ENCODE results near the gene C1RL.

C1RL gene

DNA sequence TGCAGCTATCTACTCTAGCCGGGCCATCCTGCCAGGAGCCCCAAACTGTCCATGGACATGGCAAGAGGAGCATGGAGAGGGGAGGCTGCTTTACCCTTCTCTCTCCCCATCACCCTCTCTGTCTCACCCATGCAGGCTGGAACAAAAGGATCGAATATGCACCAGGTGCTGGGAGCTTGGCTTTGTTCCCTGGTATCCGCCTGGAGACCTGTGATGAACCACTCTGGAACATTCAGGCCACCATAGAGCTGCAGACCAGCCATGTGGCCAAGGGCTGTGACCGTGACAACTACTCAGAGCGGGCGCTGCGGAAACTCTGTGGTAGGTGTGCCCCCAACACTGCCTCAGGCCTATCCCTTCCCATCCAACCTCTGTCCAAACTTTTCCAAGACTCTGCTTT lies 27.1 kb upstream of the C1RL start:
- DNase-seq: no peak

DNA sequence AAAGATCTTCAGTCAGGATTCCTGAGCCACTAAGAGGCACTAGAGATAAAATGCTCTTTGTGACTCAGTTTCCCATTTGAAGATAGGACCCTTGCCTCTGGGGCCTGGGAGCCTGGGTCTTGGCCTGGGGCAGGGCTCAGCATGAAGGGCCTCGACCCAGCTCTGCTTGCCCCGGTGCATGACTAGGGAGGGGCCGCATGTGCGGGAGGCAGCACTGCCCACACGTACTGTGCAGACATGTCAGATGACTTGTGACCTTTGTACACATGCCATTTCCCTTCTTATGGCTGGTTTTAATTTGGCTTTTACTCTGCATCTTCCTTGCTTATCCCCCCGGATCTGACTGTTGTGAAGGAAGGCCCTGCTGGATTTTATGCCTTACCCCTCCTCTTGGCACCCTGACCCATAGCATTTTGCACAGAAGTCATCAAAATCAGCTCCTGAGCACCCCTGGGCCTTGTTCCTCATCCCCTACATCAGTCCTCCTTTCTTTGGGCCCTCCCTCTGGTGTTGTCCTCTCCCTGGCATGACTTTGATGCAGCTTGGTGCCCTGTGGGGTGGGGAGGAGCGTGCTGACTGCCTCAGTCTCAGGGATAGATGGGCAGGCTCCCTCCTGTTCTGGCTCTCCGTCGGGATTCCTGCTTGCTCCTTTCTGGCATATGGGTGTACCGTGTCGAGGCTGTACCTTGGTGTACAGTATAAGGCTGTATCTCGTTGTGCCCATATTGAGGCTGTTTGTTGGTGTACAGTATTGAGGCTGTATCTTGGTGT lies 25.6 kb upstream of the C1RL start:
- no peak for DNase-seq

DNA sequence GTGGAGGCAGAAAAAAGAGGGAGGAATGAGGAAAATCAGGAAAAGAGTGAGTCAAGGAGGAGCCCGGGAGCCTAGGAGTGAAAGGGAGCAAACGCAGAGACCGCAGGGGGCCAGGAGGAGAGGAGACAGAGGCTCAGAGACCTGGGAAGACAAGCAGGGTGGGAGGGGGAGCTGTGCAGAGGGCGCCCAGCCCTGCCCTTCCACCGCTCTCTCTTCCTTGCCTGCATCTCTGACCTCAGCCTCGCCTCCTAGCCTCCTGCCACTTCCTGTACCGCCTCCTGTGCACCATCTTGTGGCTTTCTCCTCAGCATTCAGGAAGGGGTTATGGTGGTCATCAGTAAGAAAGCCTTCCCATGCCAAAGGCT lies 22.5 kb upstream of the C1RL start:
- DNase-seq: no peak

DNA sequence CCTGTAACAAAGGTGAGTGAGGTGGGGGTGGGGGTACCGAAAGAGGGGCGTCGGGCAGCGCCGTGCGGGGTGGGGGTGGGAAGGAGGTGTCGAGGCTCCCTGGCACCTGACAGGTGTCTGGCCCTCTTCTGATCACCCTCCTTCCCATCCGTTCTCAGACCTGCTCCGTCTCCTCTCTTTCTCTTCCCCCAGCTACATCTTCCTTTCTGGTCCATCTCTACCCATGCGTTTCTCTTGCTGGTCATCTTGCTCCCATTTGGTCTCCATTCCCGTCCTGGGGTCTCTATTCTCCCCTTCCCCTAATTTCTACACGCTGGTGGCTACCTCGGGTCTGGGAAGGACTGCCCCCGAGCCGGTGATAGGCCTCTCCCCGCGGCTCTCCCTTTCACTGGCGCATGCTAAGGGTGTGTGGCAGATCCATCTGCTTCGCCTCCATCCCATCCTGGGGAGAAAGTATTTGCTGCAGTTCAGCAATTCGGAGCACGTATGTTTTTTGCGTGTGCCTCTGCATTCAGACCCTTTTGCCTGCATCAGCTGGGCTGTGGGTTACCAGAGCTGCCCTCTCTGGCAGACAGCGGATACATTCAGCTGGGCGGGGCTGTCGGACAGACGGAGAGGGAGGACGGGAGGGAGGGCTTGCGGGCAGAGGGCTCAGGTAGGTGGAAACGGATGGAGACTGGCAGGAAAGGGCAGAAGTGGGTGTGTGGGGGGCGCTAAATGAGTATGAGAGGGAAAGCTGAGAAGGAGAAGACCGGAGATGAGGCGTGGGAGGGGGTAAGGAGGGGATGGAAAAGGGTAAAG lies 21.9 kb upstream of the C1RL start:
- DNase-seq: no peak

DNA sequence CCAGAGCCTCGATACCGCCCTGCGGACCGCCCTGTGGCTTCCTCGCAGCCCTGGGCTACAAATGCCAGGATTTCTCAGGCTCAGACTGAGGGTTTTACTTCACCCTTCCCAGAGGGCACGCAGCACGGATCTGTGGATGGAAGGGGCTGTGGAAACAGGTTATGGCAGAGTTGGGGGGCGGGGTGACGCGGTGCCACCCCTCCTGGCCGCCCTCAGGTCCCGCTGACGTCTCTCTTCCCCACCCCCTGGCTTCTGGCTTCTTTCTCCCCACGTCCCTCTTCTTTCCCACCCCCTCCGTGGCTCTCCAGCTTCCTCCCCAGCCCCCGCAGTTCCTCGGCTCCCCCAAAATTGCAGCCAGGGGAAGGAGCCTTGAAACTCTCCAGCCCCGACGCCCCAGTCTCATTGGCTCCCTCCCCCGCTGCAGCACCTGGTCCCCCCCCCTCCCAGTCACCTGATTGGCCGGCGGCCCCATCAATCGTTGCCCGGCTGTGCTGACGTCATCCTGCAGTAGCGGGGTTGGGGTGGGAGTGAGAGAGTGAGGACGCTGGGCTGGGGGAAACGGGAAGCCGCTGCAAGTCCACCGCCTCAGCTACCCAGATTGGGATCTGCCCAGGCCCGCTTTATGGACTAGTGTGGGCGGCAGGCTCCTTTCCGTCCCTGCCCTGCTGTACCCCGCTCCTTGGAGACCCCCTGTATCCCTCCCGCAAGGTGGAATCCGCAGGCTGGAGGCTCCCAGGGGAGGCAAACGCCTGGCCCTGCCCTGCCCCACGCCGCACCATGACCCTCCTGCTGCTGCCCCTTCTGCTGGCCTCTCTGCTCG lies 21.1 kb upstream of the C1RL start, which contains the start of gene CLSTN3:
Gene CLSTN3, plus strand, starts transcription at position 500 of the 820 bp plus-strand sequence. Its CDS starts 278 bp downstream, at position 778.
- peak; percentile 82 for DNase-seq

DNA sequence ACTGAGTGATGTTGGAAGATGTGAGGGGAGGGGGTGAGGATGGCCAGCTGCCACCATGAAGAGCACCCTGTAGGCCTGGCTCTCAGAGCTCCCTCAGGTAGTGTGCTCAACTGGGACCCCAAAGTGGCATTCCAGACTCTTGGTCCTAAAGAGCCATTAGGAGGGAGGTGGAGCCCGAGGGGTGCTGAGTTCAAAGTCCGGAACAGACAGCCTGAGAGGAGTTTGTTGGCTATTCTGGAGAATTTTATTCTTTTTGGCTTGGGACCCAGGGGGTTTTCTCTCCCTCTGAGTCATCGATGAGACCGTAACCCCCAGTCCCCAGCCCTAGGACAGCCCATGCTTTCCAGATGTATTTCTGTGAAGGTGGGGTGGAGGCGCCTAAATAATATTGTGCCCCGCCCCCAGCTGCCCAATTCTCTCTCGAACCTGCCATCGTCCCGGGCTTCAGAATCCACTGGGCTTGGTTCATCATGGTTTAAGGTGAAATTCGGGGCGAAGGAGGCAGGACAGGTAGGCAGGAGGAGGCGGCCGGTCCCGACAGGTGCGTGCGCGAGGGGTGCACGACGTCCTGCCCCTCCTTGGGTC lies 20.4 kb upstream of the C1RL start:
- DNase-seq: no peak

DNA sequence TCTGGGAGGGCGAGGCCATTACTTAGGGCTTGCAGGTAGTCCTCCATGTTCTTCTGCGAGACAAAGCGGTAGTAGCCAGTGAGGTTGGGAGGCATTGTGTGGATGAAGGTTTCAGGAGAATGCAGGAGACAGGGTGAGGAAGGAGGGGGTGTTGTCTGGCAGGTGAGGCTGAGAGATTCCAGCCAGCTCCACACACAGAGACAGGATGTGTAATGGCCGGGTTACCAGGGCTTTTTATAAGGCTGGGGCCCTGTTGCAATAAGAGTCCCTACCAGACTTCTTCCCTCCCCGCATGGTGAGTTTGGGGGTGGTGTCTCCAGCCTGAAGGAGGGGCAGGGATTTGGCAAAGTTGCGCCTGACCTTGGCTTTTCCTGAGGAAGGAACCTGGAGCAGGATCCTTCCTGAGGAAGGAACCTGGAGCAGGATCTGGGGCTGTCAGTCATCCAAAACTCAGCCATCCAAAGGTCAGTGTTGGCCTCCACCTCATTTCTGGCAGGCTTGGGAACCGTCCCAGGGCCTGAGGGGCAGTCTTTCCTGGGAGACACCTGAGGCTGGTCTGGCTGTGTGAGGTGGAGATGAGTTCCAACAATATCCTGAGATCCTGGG lies 19.8 kb upstream of the C1RL start, which contains the start of gene RBP5:
Gene RBP5, minus strand, starts transcription at position 209 of the 606 bp plus-strand sequence. Its CDS starts 114 bp downstream, at position 95.
- DNase-seq: no peak

DNA sequence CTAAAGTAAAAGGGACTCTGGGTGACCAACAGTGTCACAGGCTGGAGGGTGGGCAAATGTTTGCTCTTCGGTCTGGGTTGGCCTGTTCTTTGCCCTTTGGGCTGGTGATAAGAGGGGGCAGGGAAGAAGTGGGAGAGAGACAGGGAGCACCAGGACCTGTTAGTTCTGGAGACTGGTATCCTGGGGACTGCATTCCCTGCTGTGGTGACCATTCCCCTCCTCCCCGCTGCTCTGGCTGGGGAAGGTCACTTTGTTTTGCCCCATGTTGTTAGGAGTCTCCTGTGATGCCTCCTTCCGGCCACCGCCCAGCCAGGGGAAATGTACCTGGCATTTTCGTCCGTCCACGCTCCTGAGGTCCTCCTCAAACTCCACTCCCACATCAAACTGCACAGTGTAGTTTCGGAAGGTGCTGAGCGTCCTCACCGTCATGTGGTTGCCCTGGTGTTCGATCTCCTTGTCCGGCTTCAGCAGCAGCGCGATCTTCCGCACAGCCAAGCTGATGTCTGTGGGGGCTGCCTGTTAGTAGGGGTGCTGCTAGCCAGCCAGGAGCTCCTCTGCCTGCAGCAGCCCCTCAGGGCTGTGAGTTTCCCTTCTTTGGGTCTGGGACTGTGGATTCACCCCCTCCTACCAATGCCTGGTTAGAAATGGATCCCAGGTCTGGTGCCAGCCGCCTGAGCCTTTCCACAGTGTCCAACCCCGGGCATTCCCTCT lies 19.1 kb upstream of the C1RL start:
- no peak for DNase-seq

DNA sequence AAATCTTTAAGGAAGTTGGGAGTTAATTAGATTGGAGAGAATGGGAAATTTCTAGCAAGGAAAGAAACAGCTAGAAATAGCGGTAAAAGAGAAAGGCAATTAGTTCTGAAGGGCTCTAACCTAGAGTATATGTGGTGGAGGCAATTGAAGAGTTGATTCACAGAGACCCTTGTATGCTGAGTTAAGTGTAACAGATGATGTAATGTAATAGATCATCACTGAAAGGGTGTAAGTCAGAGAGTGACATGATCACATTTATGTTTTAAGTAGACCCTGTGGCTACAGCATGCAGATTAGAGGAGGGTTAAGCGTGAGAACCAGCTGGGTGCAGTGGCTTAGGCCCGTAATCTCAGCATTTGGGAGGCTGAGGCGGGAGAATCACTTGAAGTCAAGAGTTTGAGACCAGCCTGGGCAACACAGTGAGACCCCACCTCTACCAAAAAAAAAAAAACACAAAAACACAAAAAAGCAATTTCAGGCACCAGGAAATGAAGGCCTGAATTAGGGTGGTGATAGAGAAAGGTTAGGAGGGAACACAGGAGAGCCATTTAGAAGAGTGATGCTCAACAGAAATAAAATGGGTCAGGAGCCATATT lies 16.7 kb upstream of the C1RL start:
- no peak for DNase-seq

DNA sequence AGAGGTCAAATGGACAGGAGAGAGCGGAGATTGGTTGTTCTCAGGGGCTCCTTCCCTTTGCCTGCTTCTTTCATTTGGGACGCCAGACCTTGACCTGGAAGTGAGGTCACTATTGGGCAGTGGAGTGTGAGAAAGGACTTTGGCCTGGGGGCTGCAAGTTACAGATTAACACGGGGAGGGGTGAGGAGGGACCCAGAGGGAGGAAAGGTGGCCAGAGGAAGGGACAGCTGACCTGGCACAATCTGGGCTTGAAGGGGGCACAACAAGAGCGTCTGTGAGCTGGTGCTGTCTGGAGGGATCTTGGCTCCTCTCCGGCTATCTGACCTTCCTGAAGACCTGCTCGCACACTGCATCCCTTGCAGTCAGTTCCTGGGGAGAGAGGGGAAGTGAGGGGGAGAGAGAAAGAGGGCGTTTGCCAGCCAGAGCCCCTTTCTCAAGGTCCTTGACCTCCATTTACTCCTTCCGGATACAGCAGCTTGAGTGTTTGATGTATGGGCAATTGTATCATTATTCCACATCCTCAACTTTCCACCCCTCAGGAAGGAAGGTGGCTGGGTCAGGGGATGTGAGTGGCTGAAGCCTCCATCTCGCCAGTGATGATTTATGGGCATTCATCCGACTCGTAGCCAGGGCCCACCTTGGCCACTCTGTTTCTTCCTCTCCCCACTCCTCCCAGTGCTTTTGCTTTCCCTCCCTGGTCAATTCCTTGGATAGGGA lies 14.9 kb upstream of the C1RL start:
- no peak for DNase-seq

DNA sequence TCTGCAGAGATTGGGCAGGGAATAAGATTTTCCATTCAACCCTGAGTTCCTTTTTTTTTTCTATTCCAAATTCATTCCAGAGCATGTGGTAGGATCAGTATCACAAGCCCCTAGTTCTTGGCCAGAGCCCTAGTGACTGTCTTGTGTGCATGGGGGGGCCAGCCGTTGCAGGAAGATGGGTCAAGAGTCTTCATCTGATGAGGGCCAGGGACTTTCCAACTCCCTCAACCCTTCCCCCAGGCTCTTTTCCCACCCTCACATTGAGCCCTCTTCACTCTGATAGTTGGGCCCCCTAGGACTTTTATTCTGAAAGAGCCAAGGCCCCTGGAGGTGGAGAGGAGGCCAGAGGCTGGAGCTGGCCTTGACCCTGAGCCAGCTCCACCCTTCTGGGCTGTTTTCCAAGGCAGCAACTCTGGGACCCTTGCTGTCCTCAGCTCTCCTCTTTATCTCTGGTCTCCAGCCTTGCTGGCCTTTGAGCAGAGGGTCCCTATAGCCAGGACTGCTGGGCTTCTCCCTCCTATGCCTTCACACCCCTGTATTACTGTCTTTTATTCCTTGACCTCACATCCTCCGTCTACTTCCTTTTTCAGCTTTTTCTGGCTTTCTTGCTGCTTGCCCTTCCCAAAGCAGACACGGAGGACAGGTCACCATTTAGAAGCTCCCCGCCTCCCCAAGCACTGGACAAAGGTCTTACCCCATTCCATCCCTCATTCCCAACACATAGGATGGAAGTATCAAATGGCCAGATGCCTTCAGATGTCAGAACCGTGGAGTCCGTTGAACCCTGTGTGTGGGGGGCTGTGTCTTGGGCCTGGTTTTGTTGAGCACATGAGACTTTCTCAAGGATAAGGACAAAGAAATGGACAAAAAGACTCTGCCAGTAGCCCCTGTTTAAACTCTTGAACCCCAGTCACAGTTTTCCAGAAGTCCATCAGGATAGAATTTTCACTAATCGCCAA lies 14.1 kb upstream of the C1RL start:
- no peak for DNase-seq

DNA sequence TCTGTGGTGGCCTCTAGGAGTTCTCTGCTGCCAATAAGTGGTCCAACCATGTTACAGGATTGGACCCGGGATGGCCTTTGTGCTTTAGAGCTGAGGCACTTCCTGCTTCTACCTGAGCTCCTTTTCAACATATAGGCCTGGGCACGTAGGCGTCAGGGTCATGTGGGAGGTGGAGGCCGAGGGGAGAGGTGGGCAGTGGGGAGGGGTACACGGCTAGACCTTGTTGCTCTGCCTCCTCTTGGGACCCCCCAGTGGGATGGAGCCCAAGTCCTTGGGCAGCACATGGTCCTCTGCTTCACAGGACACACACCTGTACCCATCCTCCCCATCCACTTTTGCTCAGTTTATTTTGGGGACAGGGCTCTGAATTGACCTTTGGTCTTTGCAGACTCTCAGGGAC lies 12.3 kb upstream of the C1RL start:
- no peak for DNase-seq

DNA sequence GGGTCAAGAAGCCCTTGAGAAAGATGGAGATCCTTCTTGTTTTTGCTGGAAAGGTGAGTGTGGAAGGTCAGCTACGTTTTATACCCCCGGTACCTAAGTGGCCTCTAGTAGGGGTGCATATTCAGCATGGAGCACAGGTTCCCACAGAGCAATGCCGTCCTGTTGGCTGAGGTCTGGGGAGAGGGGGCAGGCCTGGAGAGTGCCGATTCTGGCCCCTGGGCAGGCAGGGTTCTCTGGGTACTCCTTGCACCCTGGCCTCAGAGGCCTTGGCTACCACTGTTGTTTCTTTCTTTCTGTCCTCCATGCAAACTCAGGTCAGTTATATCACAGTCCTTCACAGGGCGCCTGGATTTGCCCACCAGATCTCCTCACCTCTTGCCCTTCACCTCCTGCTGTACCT lies 11.2 kb upstream of the C1RL start:
- DNase-seq: no peak

DNA sequence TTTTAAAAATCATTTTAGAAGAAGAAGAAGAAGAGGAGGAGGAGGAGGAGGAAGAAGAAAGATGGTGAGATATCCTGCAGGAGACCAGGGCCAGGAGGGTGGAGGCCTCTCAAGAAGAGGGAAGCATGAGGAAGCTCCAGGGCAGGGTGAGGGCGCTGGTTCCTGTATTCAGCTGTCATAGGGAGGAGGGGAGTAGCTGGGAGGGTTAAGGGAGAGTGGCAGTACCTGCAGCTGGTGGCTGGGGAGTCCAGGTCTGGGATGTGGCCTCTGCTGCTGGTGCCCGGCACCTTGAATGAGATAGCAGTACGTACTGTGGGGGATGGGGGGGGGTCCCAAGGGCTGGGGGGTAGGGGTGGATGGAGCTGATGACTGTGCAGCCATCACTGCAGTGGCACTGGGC lies 9.9 kb upstream of the C1RL start:
- DNase-seq: no peak

DNA sequence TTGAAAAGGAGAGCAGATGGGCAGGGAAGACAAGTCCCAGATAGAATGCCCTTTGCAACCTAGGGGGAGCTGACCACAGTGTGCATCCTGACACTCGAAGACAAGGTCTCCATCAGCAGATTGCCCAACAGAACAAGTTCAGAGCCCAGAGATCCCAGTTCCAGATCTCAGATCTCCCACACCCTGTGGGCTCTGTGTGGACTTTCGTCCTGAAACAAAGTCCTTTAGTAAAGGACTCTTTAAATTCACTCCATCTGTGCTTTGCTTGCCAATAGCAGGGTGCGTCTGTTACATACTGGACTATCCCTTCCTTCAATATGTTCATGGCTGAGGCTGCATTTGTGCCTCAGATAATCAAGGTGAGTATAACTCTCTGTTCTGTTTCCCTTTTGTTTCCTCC lies 8.7 kb upstream of the C1RL start:
- DNase-seq: no peak

DNA sequence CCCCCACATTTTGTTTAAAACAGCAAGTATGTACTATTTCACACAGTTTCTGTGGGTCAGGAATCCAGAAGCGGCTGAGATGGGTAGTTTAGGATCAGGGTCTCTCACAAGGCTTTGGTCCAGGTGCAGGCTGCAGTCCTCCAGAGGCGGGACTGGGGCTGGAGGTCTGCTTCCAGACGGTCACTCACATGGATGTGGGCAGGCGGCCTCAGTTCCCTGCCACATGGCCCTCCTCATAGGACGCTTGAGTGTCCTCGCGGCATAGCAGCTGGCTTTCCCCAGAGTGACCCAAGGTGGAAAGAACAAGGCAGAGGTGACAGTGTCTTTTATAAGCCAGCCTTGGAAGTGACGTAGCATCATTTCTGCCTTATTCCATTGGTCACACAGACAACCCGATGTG lies 7.9 kb upstream of the C1RL start:
- DNase-seq: no peak

DNA sequence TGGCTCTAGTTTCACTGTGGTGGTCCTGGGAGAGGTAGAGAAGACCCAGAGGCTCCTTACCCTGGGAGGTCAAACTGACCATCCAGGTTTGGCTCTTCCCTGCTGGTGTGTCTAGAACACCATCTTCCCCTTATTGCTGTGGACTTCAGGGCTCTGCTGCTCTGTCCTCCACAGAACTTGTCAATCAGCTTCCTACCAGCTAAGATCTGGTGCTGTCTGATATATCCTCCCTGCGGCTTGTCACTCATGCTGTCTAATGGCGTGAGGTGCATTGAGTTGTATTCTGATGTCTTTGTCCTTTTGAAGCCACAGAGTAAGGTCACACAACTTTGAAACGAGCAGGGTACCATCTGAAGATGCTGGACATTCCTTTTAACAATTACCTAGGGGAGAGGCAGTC lies 7.2 kb upstream of the C1RL start:
- DNase-seq: no peak

DNA sequence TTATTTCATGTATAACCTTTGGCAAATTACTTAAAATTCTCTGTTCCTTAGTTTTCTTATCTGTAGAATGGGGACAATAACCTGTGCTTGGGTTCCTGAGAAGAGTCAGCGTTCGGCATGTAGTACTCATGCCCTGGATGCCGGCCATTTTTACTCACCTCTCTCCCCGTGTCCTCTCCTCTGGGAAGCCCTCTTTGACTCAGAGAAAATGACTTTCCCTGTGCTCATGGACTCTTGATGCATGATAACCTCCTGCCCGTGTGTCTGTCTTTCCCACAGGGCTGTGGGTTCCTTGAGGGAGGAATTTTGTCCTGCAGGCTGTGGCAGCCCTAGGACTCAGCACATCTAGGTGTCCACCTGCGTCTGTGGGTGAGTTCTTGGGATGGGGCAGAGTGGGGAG lies 5.8 kb upstream of the C1RL start:
- DNase-seq: no peak

DNA sequence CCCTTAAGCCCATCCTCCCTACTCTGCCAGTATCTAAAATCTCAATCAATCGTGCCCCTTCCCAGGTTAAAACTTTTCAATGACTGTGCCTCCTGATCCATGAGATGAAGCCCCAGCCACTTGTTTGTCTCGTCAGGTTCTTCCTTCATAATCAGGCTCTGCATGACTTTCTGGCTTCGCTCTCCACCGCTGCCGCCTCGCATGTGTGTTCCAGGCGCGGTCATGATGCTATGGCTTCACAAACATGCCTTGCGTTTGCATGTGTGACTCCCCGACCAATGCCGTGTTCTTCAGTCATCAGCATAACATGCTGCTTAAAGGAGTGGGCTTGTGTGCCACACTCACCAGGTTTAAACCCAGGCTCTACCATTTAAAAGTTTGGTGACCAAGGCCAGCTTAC lies 5.0 kb upstream of the C1RL start:
- no peak for DNase-seq
